GM12873 (cell line): Measurements from ENCODE around the gene MEMO1.

ENCODE experiments used
- CTCF ChIP-seq: IDR thresholded peaks from 2 replicates; pipeline ENCODE4 v1.5.1; 2012; ENCODE audit warnings: low read depth, mild to moderate bottlenecking, moderate library complexity, low read length, control low read depth; ENCODE audit not compliant: insufficient read depth; ENCODE audit errors: missing control alignments

The MEMO1 gene

GRCh38 chr2:31877008-31877407 is 133.8 kb downstream of the MEMO1 start:
- TF ChIP-seq CTCF: no peak

GRCh38 chr2:31874071-31874470 is 136.7 kb downstream of the MEMO1 start:
- no peak for TF ChIP-seq CTCF

- TF ChIP-seq CTCF: no peak
These were observed 145.6 kb downstream of the MEMO1 start for GRCh38 chr2:31865215-31865614.

GRCh38 chr2:31863867-31864266 is 146.9 kb downstream of the MEMO1 start:
- no peak for TF ChIP-seq CTCF

GRCh38 chr2:31859959-31860358 is 150.8 kb downstream of the MEMO1 start:
- TF ChIP-seq CTCF: no peak

- TF ChIP-seq CTCF: no peak
These were observed 157.3 kb downstream of the MEMO1 start for GRCh38 chr2:31853521-31853920.

GRCh38 chr2:31835450-31835849 is 175.4 kb downstream of the MEMO1 start:
- no peak for TF ChIP-seq CTCF
